ENCODE measurements around the gene KRTAP2-3. TPM values are rescaled to one million over a fixed set of nuclear protein-coding genes. Genes with fewer than 3 reads are reported as not detected.

KRTAP2-3 gene
- polyA plus RNA-seq, 6 donors from 2014 or later = not detected

DNA sequence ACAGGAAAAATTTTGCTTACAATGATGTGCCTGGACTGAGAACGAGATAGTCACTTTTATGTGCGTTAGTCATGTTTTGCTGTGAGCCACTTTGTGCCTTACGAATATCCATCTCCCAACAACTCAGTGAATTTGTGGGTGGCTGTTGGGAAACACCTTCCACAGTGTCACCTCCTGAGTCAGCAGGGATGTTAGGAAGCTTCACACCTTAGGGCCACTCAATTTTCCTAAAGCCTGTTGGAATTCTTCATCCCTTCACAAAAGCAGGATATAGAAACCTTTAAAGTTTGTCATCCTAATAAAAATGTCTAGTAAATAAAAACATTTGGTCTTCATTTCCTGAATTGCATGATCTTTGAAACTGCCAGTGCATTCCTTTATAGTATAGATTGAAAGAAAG lies 46.7 kb downstream of the KRTAP2-3 start:
- peaks cover 0 to 1% (median 0%) of the 10 kb centered on the region in 7 donors for H3K9me3 Mint-ChIP-seq
- no peaks in the 10 kb centered on the region for H3K36me3 Mint-ChIP-seq
- peaks cover 0 to 19% (median 0%) of the 10 kb centered on the region in 3 donors for H3K27me3 Mint-ChIP-seq
- ATAC-seq (ENCODE audit: low read depth in 2 of 2) (no peak), DNase-seq (no peak)
- peaks cover 7 to 13% (median 7%) of the 10 kb centered on the region in 3 donors for H3K4me1 Mint-ChIP-seq
- no peak overlapping the region for H3K4me3 Mint-ChIP-seq
- no peak overlapping the region for H3K27ac Mint-ChIP-seq

DNA sequence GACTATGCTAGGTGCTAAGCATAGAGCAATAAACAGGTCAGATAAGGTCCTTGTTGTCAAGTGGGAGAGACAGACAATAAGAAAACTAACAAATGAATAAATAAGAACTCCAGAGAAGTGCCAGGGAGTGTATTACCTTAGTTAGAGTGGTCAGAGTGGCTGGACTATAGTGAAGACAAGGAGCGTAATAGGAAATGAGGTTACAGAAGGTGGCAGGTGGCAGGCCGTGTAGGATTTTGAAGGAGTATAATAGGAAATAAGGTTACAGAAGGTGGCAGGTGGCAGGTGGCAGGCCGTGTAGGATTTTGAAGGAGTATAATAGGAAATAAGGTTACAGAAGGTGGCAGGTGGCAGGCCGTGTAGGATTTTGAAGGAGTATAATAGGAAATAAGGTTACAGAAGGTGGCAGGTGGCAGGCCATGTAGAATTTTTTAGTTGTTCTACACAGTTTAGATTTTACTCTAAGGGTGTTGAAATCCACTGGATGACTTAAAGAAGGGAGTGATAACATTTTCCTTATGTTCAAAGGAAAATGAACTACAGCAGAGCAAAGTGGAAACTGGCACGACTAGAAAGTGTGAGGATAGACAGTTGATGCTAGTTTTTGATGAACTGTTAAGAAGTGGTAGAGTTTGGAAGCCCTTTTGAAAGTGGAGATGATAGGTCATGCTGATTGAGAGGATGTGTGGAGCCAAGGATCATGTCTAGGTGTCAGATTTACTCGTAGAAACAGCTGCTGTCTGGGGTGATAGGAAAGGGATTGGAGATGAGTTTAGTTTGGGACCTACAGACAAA lies 47.4 kb downstream of the KRTAP2-3 start:
- H3K4me1 Mint-ChIP-seq = peaks cover 7 to 13% (median 7%) of the 10 kb centered on the region in 3 donors
- peaks cover 0 to 19% (median 0%) of the 10 kb centered on the region in 3 donors for H3K27me3 Mint-ChIP-seq
- H3K27ac Mint-ChIP-seq = peak overlapping the region in 2 of 6 donors; percentile 1 to 58
- DNase-seq = no peak
- no peak overlapping the region for H3K4me3 Mint-ChIP-seq
- ATAC-seq (ENCODE audit: low read depth in 2 of 2) = no peak
- H3K36me3 Mint-ChIP-seq = no peaks in the 10 kb centered on the region
- peaks cover 0 to 1% (median 0%) of the 10 kb centered on the region in 7 donors for H3K9me3 Mint-ChIP-seq

DNA sequence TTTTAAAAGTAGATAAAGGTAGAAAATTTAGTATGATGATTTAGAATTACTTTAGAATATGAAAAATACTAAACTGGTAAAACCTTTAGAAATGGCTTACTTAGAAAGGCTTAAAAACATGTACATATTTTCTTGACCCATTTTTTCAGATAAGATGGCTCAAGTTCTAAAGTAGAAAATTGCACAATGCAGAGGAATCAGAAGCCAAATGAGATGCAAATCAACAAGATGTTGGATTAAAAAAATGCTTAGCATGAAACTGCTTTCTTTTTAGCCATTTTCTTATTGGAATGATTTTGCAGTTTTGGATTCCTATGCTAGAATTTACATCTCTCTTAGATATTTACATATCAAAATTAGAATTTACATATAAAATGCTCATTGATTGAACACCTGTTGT lies 49.5 kb downstream of the KRTAP2-3 start:
- DNase-seq (no peak), ATAC-seq (ENCODE audit: low read depth in 2 of 2) (no peak)
- Mint-ChIP-seq H3K27ac (peak overlapping the region in 1 of 6 donors; percentile 12), H3K9me3 (no peaks in the 10 kb centered on the region), H3K36me3 (no peaks in the 10 kb centered on the region), H3K4me3 (no peak overlapping the region), H3K27me3 (peaks cover 0 to 15% (median 0%) of the 10 kb centered on the region in 3 donors), H3K4me1 (peaks cover 2 to 6% (median 3%) of the 10 kb centered on the region in 3 donors)

DNA sequence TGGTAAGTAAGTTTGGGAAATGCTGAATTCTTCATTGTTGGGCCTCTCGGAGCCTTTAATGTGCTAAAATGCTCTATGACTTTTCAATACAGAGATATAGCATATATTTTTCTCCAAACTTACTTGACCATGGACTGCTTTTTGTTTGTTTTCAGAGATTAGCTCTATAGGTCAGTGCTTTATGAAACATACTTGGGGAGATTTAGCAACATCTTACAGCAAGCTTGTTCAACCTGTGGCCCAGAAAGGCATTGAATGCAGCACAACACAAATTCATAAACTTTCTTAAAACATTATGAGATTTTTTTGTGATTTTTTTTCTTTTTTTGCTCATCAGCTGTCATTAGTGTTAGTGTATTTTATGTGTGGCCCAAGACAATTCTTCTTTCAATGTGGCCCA lies 50.0 kb downstream of the KRTAP2-3 start:
- H3K4me3 Mint-ChIP-seq = no peak overlapping the region
- no peak for ATAC-seq (ENCODE audit: low read depth in 2 of 2)
- no peak overlapping the region for H3K27ac Mint-ChIP-seq
- DNase-seq = no peak
- H3K36me3 Mint-ChIP-seq = no peaks in the 10 kb centered on the region
- no peaks in the 10 kb centered on the region for H3K9me3 Mint-ChIP-seq
- H3K27me3 Mint-ChIP-seq = peaks cover 0 to 12% (median 0%) of the 10 kb centered on the region in 3 donors
- peaks cover 0 to 1% (median 0%) of the 10 kb centered on the region in 3 donors for H3K4me1 Mint-ChIP-seq

DNA sequence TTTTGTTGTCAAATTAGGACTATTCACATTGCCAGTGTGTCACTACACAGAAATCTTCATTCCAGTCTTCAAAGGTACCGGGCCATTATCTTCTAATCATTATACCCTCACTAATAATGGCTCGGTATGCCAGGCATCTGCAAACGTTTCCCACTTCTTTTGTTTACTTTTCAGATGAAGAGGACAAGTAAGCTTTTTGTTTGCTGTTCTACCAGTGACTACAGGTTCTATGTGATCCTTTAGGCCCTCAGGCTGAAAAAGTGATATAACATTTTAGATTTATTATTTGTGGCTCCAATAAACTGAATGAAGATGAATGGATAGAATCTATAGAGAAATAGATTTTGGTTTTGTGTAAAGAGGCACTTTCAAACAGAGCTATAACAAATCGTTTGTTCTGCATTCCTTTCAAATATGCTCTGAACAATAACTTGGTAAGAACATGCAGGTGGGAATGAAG lies 50.6 kb downstream of the KRTAP2-3 start:
- Mint-ChIP-seq H3K4me3 (no peak overlapping the region), H3K9me3 (no peaks in the 10 kb centered on the region), H3K4me1 (no peaks in the 10 kb centered on the region), H3K27ac (no peak overlapping the region), H3K27me3 (peaks cover 0 to 16% (median 3%) of the 10 kb centered on the region in 3 donors), H3K36me3 (no peaks in the 10 kb centered on the region)
- ATAC-seq (ENCODE audit: low read depth in 2 of 2) (no peak), DNase-seq (no peak)

Other genes with a start within 250 kb of the KRTAP2-3 start
- gene KRT10, start 237.5 kb downstream of the KRTAP2-3 start, polyA plus RNA-seq (ENCODE audit: low read depth in 6 of 6) = 100 to 1,000 TPM; 194 to 275 (median 232) TPM
- not detected for gene KRT12, start 192.9 kb downstream of the KRTAP2-3 start, polyA plus RNA-seq (ENCODE audit: low read depth in 6 of 6)
- gene KRT20, start 174.9 kb downstream of the KRTAP2-3 start, polyA plus RNA-seq (ENCODE audit: low read depth in 6 of 6) = not detected
- under 1 TPM in 1 of 6 donors, not detected in 5; 0.19 TPM for gene KRT23, start 122.5 kb downstream of the KRTAP2-3 start, polyA plus RNA-seq (ENCODE audit: low read depth in 6 of 6)
- gene KRT39, start 93.2 kb downstream of the KRTAP2-3 start, polyA plus RNA-seq (ENCODE audit: low read depth in 6 of 6) = not detected
- not detected for gene KRT40, start 75.8 kb downstream of the KRTAP2-3 start, polyA plus RNA-seq (ENCODE audit: low read depth in 6 of 6)
- not detected for gene KRTAP3-3, start 66.0 kb downstream of the KRTAP2-3 start, polyA plus RNA-seq (ENCODE audit: low read depth in 6 of 6)
- gene KRTAP3-2, start 60.2 kb downstream of the KRTAP2-3 start, polyA plus RNA-seq (ENCODE audit: low read depth in 6 of 6) = not detected
- not detected for gene KRTAP3-1, start 51.0 kb downstream of the KRTAP2-3 start, polyA plus RNA-seq (ENCODE audit: low read depth in 6 of 6)
- gene KRTAP1-5, start 32.9 kb downstream of the KRTAP2-3 start, polyA plus RNA-seq (ENCODE audit: low read depth in 6 of 6) = not detected
- gene KRTAP1-4, start 29.9 kb downstream of the KRTAP2-3 start, polyA plus RNA-seq (ENCODE audit: low read depth in 6 of 6) = not detected
- not detected for gene KRTAP1-3, start 25.2 kb downstream of the KRTAP2-3 start, polyA plus RNA-seq (ENCODE audit: low read depth in 6 of 6)
- not detected for gene KRTAP1-1, start 18.7 kb downstream of the KRTAP2-3 start, polyA plus RNA-seq (ENCODE audit: low read depth in 6 of 6)
- gene KRTAP2-1, start 12.8 kb downstream of the KRTAP2-3 start, polyA plus RNA-seq (ENCODE audit: low read depth in 6 of 6) = not detected
- gene KRTAP2-2, start 4.9 kb downstream of the KRTAP2-3 start, polyA plus RNA-seq (ENCODE audit: low read depth in 6 of 6) = not detected
- gene KRTAP2-4, start 5.8 kb upstream of the KRTAP2-3 start, polyA plus RNA-seq (ENCODE audit: low read depth in 6 of 6) = not detected
- gene KRTAP4-7, start 24.0 kb upstream of the KRTAP2-3 start, polyA plus RNA-seq (ENCODE audit: low read depth in 6 of 6) = not detected
- not detected for gene KRTAP4-8, start 38.0 kb upstream of the KRTAP2-3 start, polyA plus RNA-seq (ENCODE audit: low read depth in 6 of 6)
- gene KRTAP4-16, start 42.1 kb upstream of the KRTAP2-3 start, polyA plus RNA-seq (ENCODE audit: low read depth in 6 of 6) = not detected
- not detected for gene KRTAP4-9, start 45.3 kb upstream of the KRTAP2-3 start, polyA plus RNA-seq (ENCODE audit: low read depth in 6 of 6)
- not detected for gene KRTAP4-11, start 58.3 kb upstream of the KRTAP2-3 start, polyA plus RNA-seq (ENCODE audit: low read depth in 6 of 6)
- 1 to 10 TPM in 2 of 6 donors, under 1 TPM in 2, not detected in 2; 0.30 to 3.3 (median 1.3) TPM for gene KRTAP4-12, start 64.1 kb upstream of the KRTAP2-3 start, polyA plus RNA-seq (ENCODE audit: low read depth in 6 of 6)
- 1 to 10 TPM in 2 of 6 donors, not detected in 4; 1.6 to 2.0 TPM for gene KRTAP4-6, start 80.4 kb upstream of the KRTAP2-3 start, polyA plus RNA-seq (ENCODE audit: low read depth in 6 of 6)
- not detected for gene KRTAP4-5, start 89.7 kb upstream of the KRTAP2-3 start, polyA plus RNA-seq (ENCODE audit: low read depth in 6 of 6)
- gene KRTAP4-4, start 100.6 kb upstream of the KRTAP2-3 start, polyA plus RNA-seq (ENCODE audit: low read depth in 6 of 6) = not detected
- not detected for gene KRTAP4-3, start 108.1 kb upstream of the KRTAP2-3 start, polyA plus RNA-seq (ENCODE audit: low read depth in 6 of 6)
- not detected for gene KRTAP4-2, start 118.1 kb upstream of the KRTAP2-3 start, polyA plus RNA-seq (ENCODE audit: low read depth in 6 of 6)
- not detected for gene KRTAP4-1, start 124.8 kb upstream of the KRTAP2-3 start, polyA plus RNA-seq (ENCODE audit: low read depth in 6 of 6)
- not detected for gene KRTAP9-1, start 129.8 kb upstream of the KRTAP2-3 start, polyA plus RNA-seq (ENCODE audit: low read depth in 6 of 6)
- not detected for gene KRTAP9-2, start 166.5 kb upstream of the KRTAP2-3 start, polyA plus RNA-seq (ENCODE audit: low read depth in 6 of 6)
- gene KRTAP9-3, start 172.3 kb upstream of the KRTAP2-3 start, polyA plus RNA-seq (ENCODE audit: low read depth in 6 of 6) = not detected
- gene KRTAP9-8, start 177.9 kb upstream of the KRTAP2-3 start, polyA plus RNA-seq (ENCODE audit: low read depth in 6 of 6) = not detected
- not detected for gene KRTAP9-4, start 189.6 kb upstream of the KRTAP2-3 start, polyA plus RNA-seq (ENCODE audit: low read depth in 6 of 6)
- not detected for gene KRTAP9-9, start 195.3 kb upstream of the KRTAP2-3 start, polyA plus RNA-seq (ENCODE audit: low read depth in 6 of 6)
- gene KRTAP9-6, start 205.3 kb upstream of the KRTAP2-3 start, polyA plus RNA-seq (ENCODE audit: low read depth in 6 of 6) = not detected
- gene KRTAP9-7, start 215.6 kb upstream of the KRTAP2-3 start, polyA plus RNA-seq (ENCODE audit: low read depth in 6 of 6) = not detected
- gene KRTAP29-1, start 242.7 kb upstream of the KRTAP2-3 start, polyA plus RNA-seq (ENCODE audit: low read depth in 6 of 6) = not detected
- gene KRTAP16-1, start 249.2 kb upstream of the KRTAP2-3 start, polyA plus RNA-seq (ENCODE audit: low read depth in 6 of 6) = 1 to 10 TPM in 1 of 6 donors, under 1 TPM in 3, not detected in 2; 0.38 to 2.0 (median 0.55) TPM

All from naive B cell (primary cell).